ENCODE results near the gene PDXP.

PDXP gene

GRCh38 chr22:37629928-37630327, 28.6 kb upstream of the PDXP start:
- no peak for DNase-seq

GRCh38 chr22:37630839-37631435, 27.6 kb upstream of the PDXP start:
- DNase-seq = no peak

GRCh38 chr22:37631448-37632173, 26.9 kb upstream of the PDXP start:
- DNase-seq = no peak

- no peak for DNase-seq
Observed at GRCh38 chr22:37632174-37633088, 26.1 kb upstream of the PDXP start.

- DNase-seq = peak; percentile 72
Observed at GRCh38 chr22:37633089-37633624, 25.4 kb upstream of the PDXP start.

GRCh38 chr22:37633625-37634416, 24.7 kb upstream of the PDXP start:
- peak; percentile 76 for DNase-seq

- DNase-seq = no peak
Observed at GRCh38 chr22:37634417-37634924, 24.1 kb upstream of the PDXP start.

- DNase-seq = no peak
Observed at GRCh38 chr22:37635157-37635556, 23.4 kb upstream of the PDXP start.

- peak; percentile 71 for DNase-seq
Observed at GRCh38 chr22:37636186-37636948, 22.2 kb upstream of the PDXP start.

- DNase-seq = no peak
Observed at GRCh38 chr22:37636949-37637273, 21.6 kb upstream of the PDXP start.

- DNase-seq = no peak
Observed at GRCh38 chr22:37638391-37639069, 20.0 kb upstream of the PDXP start.

- peak; percentile 44 for DNase-seq
Observed at GRCh38 chr22:37639070-37639760, 19.3 kb upstream of the PDXP start, which contains the start of gene SH3BP1. SH3BP1 (plus strand) TSS chr22:37639669; CDS start chr22:37639788, 119 bp downstream.

- DNase-seq = no peak
Observed at GRCh38 chr22:37639771-37640590, 18.5 kb upstream of the PDXP start.

GRCh38 chr22:37640591-37641560, 17.6 kb upstream of the PDXP start:
- DNase-seq = no peak

- DNase-seq = no peak
Observed at GRCh38 chr22:37641561-37641949, 17.0 kb upstream of the PDXP start.

- DNase-seq = peak; percentile 55
Observed at GRCh38 chr22:37643225-37643847, 15.2 kb upstream of the PDXP start.

GRCh38 chr22:37647317-37647716, 11.2 kb upstream of the PDXP start:
- DNase-seq = no peak

- no peak for DNase-seq
Observed at GRCh38 chr22:37647928-37648327, 10.6 kb upstream of the PDXP start.

Measured in KG1 (cell line).